Measurements from ENCODE around the gene MAP3K12.

The MAP3K12 gene

GRCh38 chr12:53505086-53505485 is 5.8 kb upstream of the MAP3K12 start:
- H3K27me3 ChIP-seq = no peaks in the 10 kb centered on the region
- H3K4me3 ChIP-seq = no peak overlapping the region
- peak overlapping the region in 10 of 11 experiments; percentile 22 to 91 (median 60); a peak in 16 of 22 replicates for H3K9ac ChIP-seq
- TF ChIP-seq Cebpa-rat (IDR thresholded peaks at IDR 0.05) = no peak
- peak overlapping the region in 6 of 11 experiments; percentile 9 to 42 (median 28); a peak in 8 of 22 replicates for H3K4me2 ChIP-seq
- H3K4me1 ChIP-seq = peaks cover 31 to 56% (median 46%) of the 10 kb centered on the region in 10 experiments
- peak overlapping the region in 9 of 11 experiments; percentile 27 to 69 (median 55); a peak in 17 of 22 replicates for H3K27ac ChIP-seq
- peaks cover 37 to 64% (median 49%) of the 10 kb centered on the region in 11 experiments for H3K36me3 ChIP-seq
- H4K20me1 ChIP-seq = peaks cover 0 to 27% (median 0%) of the 10 kb centered on the region in 11 experiments; a peak in 7 of 22 replicates
- no peaks in the 10 kb centered on the region for H3K9me3 ChIP-seq (replicated peaks in 1 of 11)

GRCh38 chr12:53504004-53504920 is 5.0 kb upstream of the MAP3K12 start:
- Histone ChIP-seq H3K9ac (peak overlapping the region in 8 of 11 experiments; percentile 16 to 95 (median 58); a peak in 8 of 22 replicates), H3K4me3 (no peak overlapping the region), H3K27ac (peak overlapping the region in 3 of 11 experiments; percentile 55 to 69 (median 59); a peak in 5 of 22 replicates), H3K4me2 (no peak overlapping the region; a peak in 1 of 22 replicates), H3K27me3 (no peaks in the 10 kb centered on the region), H4K20me1 (peaks cover 0 to 27% (median 0%) of the 10 kb centered on the region in 11 experiments; a peak in 7 of 22 replicates), H3K4me1 (peaks cover 37 to 61% (median 49%) of the 10 kb centered on the region in 10 experiments), H3K9me3 (replicated peaks in 1 of 11) (no peaks in the 10 kb centered on the region), H3K36me3 (peaks cover 36 to 56% (median 48%) of the 10 kb centered on the region in 11 experiments)
- TF ChIP-seq Cebpa-rat (IDR thresholded peaks at IDR 0.05) = no peak

GRCh38 chr12:53502983-53503728 is 3.9 kb upstream of the MAP3K12 start:
- Histone ChIP-seq H3K27ac (peak overlapping the region in 5 of 11 experiments; percentile 6 to 39 (median 13); a peak in 5 of 22 replicates), H4K20me1 (peaks cover 0 to 27% (median 0%) of the 10 kb centered on the region in 11 experiments; a peak in 8 of 22 replicates), H3K4me1 (peaks cover 35 to 59% (median 49%) of the 10 kb centered on the region in 10 experiments), H3K4me3 (no peak overlapping the region), H3K9me3 (replicated peaks in 1 of 11) (no peaks in the 10 kb centered on the region), H3K4me2 (peak overlapping the region; percentile 51 to 100 (median 99); a peak in 20 of 22 replicates), H3K9ac (peak overlapping the region; percentile 44 to 97 (median 90); a peak in 18 of 22 replicates), H3K36me3 (peaks cover 36 to 54% (median 48%) of the 10 kb centered on the region in 11 experiments), H3K27me3 (no peaks in the 10 kb centered on the region)
- no peak for TF ChIP-seq Cebpa-rat (IDR thresholded peaks at IDR 0.05)

- H4K20me1 ChIP-seq = peaks cover 0 to 27% (median 0%) of the 10 kb centered on the region in 11 experiments; a peak in 8 of 22 replicates
- H3K4me3 ChIP-seq = peak overlapping the region; percentile 58 to 79 (median 66)
- no peaks in the 10 kb centered on the region for H3K27me3 ChIP-seq
- no peaks in the 10 kb centered on the region for H3K9me3 ChIP-seq (replicated peaks in 1 of 11)
- no peak for TF ChIP-seq Cebpa-rat (IDR thresholded peaks at IDR 0.05)
- peak overlapping the region; percentile 85 to 97 (median 92) for H3K9ac ChIP-seq
- H3K27ac ChIP-seq = peak overlapping the region in 10 of 11 experiments; percentile 90 to 98 (median 96); a peak in 18 of 22 replicates
- H3K4me1 ChIP-seq = peaks cover 43 to 67% (median 57%) of the 10 kb centered on the region in 10 experiments
- peak overlapping the region; percentile 84 to 100 (median 99) for H3K4me2 ChIP-seq
- peaks cover 34 to 50% (median 44%) of the 10 kb centered on the region in 11 experiments for H3K36me3 ChIP-seq
Observed at GRCh38 chr12:53502331-53502730, 3.1 kb upstream of the MAP3K12 start.

GRCh38 chr12:53501615-53502181 is 2.4 kb upstream of the MAP3K12 start:
- Histone ChIP-seq H3K4me1 (peaks cover 46 to 73% (median 63%) of the 10 kb centered on the region in 10 experiments), H3K27me3 (no peaks in the 10 kb centered on the region), H4K20me1 (peaks cover 0 to 27% (median 0%) of the 10 kb centered on the region in 11 experiments; a peak in 8 of 22 replicates), H3K27ac (peak overlapping the region; percentile 90 to 98 (median 96); a peak in 21 of 22 replicates), H3K4me3 (peak overlapping the region; percentile 58 to 79 (median 66)), H3K9me3 (replicated peaks in 1 of 11) (no peaks in the 10 kb centered on the region), H3K4me2 (peak overlapping the region; percentile 84 to 100 (median 99)), H3K9ac (peak overlapping the region; percentile 85 to 97 (median 92)), H3K36me3 (peaks cover 28 to 45% (median 37%) of the 10 kb centered on the region in 11 experiments)
- no peak for TF ChIP-seq Cebpa-rat (IDR thresholded peaks at IDR 0.05)

GRCh38 chr12:53500776-53501614 is 1.7 kb upstream of the MAP3K12 start, which contains the start of gene TARBP2:
Gene TARBP2 (plus strand): TSS chr12:53501283. CDS start chr12:53501409, 126 bp downstream.
- Histone ChIP-seq H3K4me2 (peak within 1 kb of the TSS; percentile 89 to 100 (median 99)), H4K20me1 (peaks cover 0 to 24% (median 0%) of the 10 kb centered on the region in 11 experiments; a peak in 6 of 22 replicates), H3K4me3 (peak within 1 kb of the TSS; percentile 58 to 79 (median 67)), H3K9me3 (replicated peaks in 1 of 11) (no peaks in the 10 kb centered on the region), H3K36me3 (peaks cover 21 to 38% (median 30%) of the 10 kb centered on the region in 11 experiments), H3K9ac (peak within 1 kb of the TSS; percentile 85 to 97 (median 92)), H3K27ac (peak within 1 kb of the TSS; percentile 90 to 98 (median 96)), H3K27me3 (no peaks in the 10 kb centered on the region), H3K4me1 (peaks cover 53 to 80% (median 70%) of the 10 kb centered on the region in 10 experiments)
- TF ChIP-seq Cebpa-rat (IDR thresholded peaks at IDR 0.05) = no peak

- Histone ChIP-seq H3K4me3 (peak overlapping the region; percentile 58 to 79 (median 67)), H3K9me3 (replicated peaks in 1 of 11) (no peaks in the 10 kb centered on the region), H3K27ac (peak overlapping the region; percentile 79 to 98 (median 96)), H3K36me3 (peaks cover 13 to 31% (median 23%) of the 10 kb centered on the region in 11 experiments; a peak in 21 of 22 replicates), H3K27me3 (no peaks in the 10 kb centered on the region), H3K4me2 (peak overlapping the region; percentile 89 to 99 (median 95)), H3K4me1 (peaks cover 57 to 81% (median 72%) of the 10 kb centered on the region in 10 experiments), H3K9ac (peak overlapping the region; percentile 85 to 97 (median 92)), H4K20me1 (peaks cover 0 to 18% (median 0%) of the 10 kb centered on the region in 11 experiments; a peak in 6 of 22 replicates)
- TF ChIP-seq Cebpa-rat (IDR thresholded peaks at IDR 0.05) = peak; percentile 23 to 78 (median 56); a peak in 13 of 22 replicates
Observed at GRCh38 chr12:53500142-53500775, 1.0 kb upstream of the MAP3K12 start.

Data from BLaER1 treated with 17β-estradiol and CSF1 and Interleukin-3, amounts not matched to agents 10 nM and 100 nM (cell line).